GM21381 (cell line): ENCODE results near the gene CASKIN2.
"Not testable (repeated sequence)": the region's sequence is repeated elsewhere in the genome, so short reads cannot be mapped to it uniquely, and the experiment has no call there.

Experiments used
- ATAC-seq: cut with Tn5 transposase; IDR thresholded peaks from one replicate; pipeline ENCODE4 v1.9.1; 2021; ENCODE audit warnings: mild to moderate bottlenecking, moderate library complexity; ENCODE audit not compliant: unreplicated experiment

The CASKIN2 gene

DNA sequence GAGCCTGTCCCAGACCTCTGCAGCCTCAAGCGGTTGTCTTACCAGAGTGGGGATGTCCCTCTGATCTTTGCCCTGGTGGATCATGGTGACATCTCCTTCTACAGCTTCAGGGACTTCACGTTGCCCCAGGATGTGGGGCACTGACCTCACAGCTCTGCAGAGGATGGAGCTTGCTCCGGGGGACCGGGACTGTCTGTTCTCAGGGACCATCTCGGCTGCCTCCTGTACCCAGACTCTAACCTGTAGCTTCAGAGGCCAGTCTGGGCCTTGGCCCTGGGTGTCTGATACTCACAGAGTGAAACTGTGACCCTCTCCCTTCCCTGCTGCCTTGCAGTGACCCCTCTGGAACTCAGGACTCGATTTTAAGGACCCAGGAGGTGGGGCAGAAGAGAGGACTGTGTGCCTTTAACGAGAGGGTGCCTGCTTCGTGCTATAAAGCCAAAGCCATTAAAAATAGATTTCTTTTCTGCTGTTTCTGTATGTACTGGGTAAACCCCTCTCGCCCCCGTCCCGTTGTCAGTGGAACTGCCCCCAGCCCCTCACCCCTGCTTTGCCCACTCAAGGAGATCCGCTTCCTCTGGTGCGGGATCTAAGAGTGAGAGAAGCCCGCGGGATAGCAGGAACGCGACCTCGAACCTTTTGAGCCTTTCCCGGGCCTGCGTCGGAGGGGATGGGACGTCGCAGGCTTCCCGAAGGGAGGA, 9.1 kb upstream of the CASKIN2 start:
- no peak for ATAC-seq

DNA sequence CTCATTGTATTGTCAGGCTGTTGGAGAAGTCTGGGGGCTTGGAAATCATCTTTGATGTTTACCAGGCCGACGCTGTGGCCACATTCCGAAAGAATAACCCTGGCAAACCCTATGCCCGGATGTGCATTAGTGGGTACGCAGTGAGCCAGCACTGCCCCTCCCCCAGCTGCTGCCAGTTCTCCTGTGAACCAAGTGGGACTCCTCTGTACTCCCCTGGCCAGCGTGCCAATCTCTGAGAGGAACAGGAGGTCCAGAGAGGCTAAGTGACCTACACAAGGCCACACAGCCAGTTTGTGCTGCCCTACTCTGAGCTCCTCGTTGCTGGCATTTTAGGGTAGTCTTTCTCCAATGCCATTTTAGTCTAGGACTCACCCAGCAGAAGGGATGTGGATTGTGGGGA, 8.3 kb upstream of the CASKIN2 start:
- no peak for ATAC-seq

DNA sequence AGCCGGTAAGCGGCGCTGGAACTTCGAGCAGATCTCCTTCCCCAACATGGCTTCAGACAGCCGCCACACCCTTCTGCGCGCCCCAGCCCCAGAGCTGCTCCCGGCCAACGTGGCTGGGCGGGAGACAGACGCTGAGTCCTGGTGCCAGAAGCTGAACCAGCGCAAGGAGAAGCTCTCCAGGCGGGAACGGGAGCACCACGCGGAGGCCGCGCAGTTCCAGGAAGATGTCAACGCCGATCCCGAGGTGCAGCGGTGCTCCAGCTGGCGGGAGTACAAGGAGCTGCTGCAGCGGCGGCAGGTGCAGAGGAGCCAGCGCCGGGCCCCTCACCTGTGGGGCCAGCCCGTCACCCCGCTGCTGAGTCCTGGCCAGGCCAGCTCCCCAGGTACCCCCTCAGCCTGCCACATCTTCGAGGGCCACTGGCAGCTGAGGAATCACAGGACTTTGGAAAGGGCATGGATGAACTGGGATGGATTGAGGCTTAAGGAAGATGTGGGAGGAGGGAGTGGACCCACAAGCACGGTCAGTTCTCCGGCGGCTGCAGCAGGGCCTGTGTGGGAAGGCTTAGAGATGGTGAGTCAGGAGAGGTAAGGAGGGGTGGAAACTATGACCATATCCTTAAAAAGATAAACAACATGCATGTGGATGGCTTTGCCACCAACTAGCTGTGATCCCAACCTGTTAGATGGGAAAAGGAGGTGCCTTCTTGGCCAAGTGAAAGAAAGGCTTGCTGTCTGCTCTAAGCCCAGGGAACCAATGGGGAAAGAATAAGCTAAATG, 6.8 kb upstream of the CASKIN2 start:
- no peak for ATAC-seq

DNA sequence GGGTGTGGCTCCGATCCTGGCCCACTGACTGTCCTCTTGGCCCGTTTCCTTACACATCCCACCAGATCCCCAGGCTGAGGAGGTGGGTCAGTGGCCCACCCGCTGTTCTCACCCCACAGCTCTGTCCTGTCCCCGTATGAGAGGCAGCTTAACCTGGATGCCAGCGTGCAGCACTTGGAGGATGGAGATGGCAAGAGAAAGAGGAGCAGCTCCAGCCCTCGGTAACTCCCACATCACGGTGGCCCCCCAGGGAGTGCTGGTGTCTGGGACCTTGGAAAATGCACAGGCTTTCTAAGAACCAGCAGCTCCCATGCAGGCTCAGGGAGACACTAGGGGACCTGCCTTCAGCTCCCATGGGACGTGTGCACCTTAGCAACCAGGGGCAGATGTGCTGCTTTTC, 6.0 kb upstream of the CASKIN2 start:
- ATAC-seq = no peak

DNA sequence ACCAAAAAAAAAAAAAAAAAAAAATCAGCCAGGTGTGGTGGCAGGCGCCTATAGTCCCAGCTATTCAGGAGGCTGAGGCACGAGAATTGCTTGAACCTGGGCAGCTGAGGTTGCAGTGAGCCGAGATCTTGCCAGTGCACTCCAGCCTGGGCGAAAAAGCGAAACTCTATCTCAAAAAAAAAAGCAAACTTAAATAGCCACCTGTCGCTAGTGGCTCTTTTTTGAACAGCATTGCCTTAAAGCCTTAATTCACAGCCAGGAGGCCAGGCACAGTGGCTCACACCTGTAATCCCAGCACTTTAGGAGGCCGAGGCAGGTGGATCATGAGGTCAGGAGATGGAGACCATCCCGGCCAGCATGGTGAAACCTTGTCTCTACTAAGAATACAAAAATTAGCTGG, 5.1 kb upstream of the CASKIN2 start:
- ATAC-seq = not testable (repeated sequence)

DNA sequence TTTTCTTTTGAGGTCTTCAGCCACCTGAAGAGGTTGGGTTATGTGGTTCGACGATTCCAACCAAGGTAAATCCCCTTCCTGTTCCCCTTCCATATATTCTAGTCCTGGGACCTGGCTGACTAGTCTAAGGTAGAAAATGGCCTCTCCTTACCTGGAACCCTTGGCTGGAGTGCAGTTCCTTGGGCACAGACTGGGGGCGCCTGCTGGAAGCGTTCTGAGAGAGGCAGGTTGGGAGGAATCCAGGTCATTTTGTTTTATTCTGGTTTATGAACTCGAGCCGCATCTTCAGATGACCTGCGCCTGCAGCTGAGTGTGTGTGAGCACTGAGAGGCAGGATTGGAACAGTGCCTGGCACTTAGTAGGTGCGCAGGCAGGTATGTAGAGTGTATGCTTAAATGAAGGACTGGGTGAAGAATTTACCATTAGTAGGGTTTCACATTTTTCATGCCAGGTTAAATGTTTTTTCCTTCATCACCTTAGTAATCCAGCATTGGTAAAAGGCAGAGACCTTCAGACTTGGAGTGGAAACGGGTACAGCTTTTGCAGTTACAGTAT, 3.7 kb upstream of the CASKIN2 start:
- no peak for ATAC-seq

DNA sequence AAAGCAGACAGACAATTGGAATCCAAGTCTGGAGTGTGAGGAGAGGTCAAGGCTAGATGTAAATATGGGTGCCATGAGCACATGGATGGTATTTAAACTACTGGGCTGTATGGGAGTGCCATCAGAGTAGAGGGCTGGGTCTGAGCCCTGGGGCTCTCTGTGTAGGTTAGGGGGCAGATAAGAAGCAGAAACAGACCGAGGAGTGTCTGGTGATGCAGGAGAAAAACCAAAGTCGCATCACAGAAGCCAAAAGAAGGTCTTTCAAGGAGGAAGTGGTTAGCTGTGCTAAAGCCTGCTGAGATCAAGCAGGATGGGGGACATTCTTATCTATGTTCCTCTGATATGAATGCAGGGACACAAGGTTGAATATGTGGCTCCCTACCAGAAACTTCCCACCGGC, 2.9 kb upstream of the CASKIN2 start:
- no peak for ATAC-seq

DNA sequence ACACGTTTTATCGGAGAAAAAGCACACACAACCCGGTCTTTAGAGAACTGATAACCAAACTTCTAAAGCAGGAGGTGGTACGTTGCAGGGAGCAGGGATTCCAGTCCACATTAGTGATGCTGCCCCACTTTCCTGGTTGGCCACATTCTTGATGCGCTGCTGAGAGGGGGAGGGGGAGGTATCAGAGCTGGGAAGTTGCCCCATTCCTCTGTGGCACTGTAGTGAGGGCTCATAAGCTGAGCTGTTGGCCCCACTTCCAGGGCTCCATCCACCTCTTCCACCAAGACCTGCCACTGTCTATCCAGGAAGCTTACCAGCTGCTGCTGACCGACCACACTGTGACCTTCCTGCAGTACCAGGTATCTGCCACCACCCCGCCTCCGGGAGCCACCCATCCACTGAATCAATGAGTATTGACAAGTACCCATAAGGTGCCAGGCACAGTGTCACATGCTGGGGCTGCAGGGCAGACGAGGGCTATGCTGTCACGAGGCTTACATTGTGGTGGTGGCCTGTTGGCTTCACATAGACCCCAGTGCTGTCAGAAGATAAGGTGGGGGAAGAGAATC, 2.0 kb upstream of the CASKIN2 start:
- ATAC-seq = no peak

DNA sequence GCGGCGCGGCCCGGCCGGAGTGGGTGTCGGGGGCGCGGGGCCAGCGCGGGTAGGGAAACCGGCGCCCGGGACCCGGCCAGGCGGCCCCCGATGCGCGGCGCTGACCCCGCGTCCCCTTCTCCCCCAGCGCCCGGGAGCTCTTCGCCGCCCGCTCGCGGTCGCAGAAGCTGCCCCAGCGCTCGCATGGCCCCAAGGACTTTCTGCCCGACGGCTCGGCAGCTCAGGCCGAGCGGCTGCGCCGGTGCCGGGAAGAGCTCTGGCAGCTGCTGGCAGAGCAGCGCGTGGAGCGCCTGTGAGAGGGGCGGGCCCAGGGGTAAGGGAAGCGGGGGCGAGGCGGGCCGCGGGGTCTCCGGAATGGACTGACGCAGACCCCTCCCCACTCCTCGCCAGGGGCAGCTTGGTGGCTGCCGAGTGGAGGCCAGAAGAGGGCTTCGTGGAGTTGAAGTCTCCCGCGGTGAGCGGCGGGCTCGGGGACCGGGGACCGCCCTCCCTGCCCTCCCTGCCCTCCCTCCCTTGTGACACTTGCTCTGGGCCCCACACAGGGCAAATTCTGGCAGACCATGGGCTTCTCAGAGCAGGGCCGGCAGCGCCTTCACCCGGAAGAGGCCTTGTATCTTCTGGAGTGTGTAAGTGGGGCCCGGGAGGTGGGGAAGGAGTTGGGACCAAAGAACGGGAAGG, 1.4 kb upstream of the CASKIN2 start:
- peak; percentile 15 for ATAC-seq

DNA sequence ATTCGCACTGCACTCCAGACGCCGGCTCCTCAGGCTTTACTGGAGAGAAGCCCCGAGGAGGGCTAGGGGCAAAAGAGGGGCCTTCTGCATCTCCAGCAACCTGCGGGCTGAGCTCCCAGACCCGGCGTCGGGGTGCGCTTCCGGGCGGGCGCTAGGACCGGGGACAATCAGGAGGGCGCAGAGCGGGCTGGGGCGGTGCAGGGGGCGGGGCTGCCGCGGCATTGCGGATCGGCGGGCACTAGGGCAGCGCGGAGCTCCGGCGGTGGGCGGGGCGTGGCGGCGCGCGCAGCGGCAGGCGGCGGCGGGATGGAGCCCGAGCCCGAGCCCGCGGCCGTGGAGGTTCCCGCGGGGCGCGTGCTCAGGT, 900 bp upstream of the CASKIN2 start, which contains the start of gene TSEN54:
Gene TSEN54 (plus strand): TSS at position 274 of the 364 bp plus-strand sequence. CDS start 33 bp downstream, at position 307.
- peak; percentile 72 for ATAC-seq

DNA sequence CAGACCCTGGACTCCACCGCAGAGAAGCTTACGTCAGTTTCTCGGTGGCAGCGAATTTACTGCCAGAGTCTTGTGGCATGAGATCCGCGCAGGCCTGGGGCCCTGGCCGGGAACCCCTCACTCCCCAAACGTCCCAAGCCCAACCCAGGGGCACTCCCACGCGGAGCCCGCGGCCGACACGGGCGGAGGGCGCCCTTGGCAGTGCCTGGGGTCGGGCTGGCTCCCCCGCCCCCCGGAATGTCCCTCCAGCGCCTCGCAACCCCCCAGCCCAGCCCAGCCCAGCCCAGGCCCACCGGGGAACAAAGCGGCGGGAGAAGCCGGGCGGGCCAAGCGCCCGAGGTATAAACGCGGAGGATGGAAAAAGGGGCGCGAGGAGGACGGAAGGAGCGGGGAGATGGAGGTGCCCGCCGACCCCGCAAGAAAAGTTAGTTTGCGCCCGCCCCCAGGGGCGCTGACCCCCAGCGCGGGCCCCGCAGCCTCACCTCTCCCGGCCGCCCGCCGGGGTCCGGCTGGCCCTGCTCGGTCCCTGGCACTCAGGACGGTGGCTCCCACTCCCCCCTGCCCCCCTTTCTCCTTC, 330 bp downstream of the CASKIN2 start:
- ATAC-seq = no peak

DNA sequence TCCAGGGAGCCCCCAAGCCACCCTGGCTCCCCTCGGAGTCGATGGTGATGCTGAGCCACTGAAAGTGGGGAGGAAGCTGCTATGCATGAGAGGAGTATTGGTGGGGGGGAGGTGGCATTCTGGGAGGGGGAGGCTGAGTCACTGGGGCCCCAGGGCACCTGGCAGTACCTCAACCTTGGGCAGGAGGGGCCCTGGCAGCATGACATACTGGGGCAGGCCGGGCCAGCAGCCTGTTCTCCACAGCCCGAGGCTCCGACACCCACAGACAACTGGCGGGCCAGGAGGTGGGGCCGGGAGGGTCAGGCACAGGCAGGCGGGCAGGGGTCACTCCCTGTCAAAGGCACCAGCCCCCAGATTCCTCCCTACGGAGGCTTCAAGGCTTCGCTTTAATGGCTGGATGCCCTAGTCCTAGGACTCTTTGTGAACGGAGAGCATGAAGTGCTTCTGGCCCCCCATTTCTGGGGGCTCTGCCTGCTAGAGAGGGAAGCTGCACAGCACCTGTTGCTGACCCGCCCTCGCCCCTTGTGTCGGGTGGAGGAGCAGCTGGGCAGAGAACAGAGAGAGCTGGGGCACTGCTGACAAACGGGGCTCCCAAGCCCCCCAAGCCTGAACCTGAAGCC, 928 bp downstream of the CASKIN2 start:
- ATAC-seq = no peak

DNA sequence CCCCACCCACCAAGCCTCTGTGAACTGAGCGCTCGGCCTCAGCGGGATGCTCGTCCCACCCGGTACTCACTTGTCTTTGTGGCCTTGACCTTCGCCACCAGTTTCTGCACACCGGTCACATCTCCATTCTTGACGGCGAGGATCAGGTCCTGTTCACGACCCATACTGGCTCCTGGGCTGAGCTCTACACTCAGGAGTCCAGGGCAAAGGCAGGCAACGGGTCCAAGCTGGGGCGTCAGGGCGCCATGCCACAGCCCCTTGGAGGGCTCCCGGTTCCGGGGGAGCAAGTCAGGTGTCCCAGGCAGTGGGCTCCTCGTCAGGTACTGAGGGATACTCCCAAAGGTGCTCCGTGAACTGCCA, 1.7 kb downstream of the CASKIN2 start:
- no peak for ATAC-seq

DNA sequence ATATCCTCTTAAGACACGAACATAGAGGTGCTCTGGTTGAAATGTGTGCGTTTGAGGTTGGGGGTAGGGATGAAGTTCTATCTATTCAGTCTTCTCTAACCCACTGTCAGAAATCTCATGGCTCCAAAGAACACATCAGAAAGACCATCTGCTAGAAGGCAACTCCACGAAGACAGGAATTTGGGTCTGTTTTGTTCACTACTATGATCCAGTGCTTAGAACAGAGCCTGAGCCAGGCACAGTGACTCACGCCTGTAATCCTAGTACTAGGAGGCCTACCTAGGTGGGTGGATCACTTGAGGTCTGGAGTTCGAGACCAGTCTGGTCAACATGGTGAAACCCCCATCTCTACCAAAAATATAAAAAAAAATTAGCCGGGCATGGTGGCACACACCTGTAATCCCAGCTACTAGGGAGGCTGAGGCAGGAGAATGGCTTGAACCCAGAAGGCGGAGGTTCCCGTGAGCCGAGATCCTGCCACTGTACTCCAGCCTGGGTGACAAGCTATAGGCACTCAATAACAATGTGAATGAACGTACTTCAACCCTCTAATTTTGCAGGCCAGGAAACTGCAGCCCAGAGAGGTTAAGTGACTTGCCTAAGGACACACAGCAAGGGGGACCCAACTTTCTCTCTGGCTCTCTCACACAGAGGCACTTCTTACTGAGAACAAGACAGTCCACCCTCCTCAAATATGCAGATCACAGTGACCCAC, 2.3 kb downstream of the CASKIN2 start:
- ATAC-seq = no peak

DNA sequence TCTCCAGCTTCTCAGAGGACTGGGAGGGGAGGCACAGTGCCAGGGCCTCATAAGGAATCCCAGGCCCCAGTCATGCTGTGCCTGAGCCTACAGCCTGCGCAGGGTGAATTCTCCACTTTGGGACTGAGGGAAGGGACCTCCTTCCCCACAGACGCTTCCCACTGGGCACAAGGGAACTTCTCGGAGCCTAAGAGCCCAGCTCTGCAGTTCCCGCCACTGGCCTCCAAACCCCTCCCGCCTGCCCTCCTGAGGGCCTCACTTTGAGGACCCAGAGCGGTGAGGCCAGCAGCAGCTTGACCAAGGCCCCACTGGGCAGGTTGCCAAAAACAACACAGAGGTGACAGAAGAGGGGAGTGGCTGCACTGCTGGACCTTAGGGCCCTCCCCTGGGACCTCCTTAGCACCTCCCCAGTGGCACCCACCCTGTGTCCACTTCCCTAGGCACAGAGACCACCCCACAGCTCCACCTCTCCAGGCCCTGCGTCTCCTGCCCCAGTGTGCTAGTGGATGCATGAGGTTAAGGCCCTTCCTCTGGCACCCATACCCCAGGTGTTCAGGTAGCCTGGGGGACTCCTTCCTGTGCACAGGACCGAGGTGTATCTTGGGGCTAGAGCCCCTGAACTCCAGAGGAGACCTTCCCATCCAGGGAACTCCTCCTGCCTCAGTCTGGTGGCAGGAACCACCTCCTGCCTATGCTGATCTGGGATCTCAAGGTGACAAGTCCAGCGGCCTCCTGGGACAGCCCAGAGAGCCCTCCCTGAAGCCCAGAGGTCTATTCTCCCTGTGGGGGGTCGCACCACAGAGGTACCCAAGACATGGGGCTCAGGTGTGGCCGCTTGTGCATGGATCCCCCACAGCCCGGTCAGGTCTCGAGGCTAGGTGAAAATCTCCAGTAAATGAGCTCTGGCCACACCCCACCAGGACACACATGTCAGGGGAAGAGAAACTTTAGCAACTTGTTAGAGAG, 3.4 kb downstream of the CASKIN2 start:
- no peak for ATAC-seq

DNA sequence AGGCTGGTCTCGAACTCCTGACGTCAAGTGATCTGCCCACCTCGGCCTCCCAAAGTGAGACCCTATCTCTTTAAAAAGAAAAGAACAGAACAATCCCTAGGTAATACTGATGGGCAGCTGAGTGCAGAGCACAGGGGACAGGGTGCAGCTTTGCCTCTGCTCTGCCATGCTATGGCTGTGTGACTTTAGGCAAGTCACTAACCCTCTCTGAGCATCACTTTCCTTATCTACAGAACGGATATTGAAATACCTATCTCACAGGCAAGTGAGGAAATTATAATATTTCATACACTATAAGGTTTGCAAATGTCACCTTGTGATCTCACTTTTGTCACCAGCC, 4.1 kb downstream of the CASKIN2 start:
- ATAC-seq = no peak

DNA sequence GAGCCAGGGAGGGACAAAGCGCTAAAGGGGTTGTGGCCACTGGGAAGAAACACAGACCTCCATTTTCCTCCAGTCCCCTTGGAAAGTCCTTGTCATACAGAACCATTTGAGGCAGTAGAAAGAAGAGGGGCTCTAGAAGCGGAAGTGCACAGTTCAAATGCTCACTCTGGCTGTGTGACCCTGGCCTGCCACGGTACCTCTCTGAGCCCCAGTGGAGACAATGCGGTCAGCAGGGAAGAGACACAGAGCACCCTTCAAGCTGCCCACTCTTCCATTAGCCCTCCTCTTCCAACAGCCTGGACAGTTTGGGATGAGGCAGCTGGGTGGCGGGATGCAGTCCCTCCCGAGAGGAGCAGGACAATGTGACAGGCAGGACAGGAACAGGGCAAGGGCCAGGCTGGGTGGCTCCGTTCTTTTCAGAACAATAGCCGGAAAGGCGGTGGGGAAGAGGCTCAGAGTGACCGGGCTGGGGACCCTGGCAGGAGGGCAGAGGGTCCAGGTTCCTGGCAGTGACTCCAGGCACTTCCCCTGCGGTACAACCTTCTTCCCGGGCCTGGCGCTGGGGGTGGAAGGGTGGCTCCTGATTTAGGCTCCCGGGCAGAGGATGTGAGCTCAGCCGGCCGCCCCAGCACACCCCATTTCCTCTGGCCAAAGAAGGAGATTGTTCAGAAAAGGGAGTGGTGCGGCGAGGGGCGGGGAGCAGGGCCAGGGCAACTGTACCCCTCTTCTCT, 5.6 kb downstream of the CASKIN2 start:
- no peak for ATAC-seq

DNA sequence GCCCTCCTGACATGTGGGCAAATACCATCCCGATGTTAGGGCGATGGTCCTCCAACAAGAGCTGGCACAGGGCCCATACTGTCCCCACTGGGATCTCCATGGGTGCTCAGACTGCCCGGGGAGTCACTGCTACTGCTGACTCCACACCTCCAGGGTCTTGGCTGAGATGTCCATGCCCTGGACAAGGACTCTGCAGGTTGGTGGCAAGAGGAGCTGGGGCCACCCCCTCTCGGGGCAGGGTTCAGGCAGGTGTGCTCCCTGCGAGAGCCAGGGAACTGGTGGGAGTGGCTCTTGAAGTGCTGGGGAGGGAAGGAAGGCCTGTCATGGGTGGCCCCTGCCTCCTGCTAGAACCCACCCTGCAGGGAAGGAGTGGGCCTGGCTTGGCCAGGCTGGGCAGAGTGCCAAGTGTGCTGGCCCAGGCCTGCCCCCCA, 6.4 kb downstream of the CASKIN2 start:
- no peak for ATAC-seq
